COLO668 (cell line): ENCODE results near the gene STPG2.

Source experiments
- DNase-seq: peaks from one replicate; lab custom pipeline; 2025; ENCODE audit not compliant: unreplicated experiment; lab: John Stamatoyannopoulos, UW

Gene STPG2

DNA sequence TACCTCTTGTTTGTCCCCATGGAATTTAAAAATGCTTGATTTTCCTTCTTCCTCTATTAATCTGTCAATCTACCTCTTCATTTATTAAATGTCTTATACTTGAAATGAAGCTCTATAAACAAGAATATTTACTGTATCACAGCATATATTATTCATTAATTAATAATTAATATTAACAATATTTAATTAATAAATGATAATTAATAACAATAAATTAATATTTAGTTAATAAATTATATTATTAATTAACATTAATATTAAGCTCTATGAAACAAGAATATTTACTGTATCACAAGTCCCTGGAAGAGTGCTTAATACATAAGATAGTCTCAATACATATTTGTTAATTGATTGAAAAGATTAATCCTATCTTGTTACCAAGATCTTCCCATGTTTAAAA lies 306.6 kb downstream of the STPG2 start:
- no peak for DNase-seq

GRCh38 chr4:97828646-97829045 lies 314.6 kb downstream of the STPG2 start:
- DNase-seq = no peak

GRCh38 chr4:97819294-97819693 lies 324.0 kb downstream of the STPG2 start:
- no peak for DNase-seq

DNA sequence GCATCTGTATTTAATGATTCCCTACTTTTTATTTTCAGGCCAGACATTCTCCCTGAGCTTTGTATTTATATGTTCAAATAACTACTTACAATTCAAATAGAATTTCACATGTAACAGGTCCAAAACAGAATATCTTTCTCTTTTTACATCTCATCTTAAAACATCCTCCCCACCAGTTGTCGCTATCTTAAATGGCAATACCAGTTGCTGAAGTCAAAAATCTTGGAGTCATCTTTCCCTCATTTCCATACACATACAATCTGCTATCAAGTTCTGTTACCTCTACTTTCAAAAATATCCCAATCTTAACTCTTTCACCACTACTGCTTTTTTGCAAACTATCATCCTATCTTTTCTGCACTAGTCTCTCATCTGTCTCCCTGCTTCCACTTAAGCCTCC lies 330.5 kb downstream of the STPG2 start:
- DNase-seq = no peak

- DNase-seq = no peak
These were observed 356.9 kb downstream of the STPG2 start for GRCh38 chr4:97786306-97786920.

DNA sequence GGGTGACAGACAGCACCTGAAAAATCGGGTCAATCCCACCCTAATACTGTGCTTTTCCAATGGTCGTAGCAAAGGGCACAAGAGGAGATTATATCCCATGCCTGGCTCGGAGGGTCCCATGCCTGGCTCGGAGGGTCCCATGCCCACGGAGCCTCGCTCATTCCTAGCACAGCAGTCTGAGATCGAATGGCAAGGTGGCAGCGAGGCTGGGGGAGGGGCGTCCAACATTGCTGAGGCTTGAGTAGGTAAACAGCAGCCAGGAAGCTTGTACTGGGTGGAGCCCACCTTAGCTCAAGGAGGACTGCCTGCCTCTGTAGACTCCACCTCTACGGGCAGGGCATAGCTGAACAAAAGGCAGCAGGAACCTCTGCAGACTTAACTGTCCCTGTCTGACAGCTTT lies 365.1 kb downstream of the STPG2 start:
- no peak for DNase-seq

- no peak for DNase-seq
These were observed 368.8 kb downstream of the STPG2 start for GRCh38 chr4:97774347-97774989.

GRCh38 chr4:97770222-97770621 lies 373.1 kb downstream of the STPG2 start:
- DNase-seq = no peak

DNA sequence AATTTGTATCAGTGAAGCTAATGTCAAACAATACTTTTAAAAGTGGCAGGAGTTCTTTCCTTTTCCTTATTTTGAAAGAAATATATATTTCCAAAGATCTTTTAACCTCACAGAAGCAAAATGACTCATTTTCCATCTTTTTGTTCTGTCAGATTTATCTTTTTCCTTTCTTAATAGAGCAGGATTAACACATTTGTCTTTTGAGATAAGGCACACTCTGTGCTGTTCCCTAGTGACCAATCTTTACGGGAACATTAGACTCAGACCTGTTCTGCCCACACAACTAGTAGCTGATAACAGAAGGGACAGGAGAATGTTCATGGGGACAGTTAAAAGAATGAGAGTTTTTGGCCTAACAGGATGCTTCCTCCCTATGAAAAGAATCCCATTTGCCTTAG lies 381.2 kb downstream of the STPG2 start:
- no peak for DNase-seq

DNA sequence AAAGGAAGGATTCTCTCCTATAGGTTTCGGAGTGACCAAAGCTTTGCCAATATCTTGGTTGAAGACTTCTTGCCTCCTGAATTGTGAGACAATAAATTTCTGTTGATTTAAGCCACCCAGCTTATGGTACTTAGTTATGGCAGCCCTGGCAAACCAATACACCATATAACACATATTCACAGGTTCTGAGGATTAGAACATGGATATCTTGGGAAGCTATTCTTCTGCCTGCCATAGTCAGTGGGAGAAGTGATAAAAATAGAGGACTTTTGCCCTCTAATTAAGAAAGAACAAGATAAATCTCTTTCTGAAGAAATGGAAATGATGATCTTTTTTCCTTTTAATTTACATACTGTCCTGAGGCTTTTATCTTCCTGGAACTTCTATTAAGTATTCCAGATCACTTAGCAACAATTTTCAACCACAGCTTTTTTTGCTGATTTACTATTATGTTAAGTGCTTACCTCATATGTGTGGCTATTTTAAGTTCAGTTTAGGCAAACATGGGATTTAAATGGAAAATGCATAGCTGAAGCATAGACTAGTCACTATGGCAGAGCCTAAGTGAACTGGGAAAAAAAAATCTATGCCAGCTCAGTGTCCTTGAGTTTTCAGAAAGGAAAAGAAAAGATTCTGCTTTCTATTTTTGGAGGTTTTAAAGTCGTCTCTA lies 381.7 kb downstream of the STPG2 start:
- no peak for DNase-seq

DNA sequence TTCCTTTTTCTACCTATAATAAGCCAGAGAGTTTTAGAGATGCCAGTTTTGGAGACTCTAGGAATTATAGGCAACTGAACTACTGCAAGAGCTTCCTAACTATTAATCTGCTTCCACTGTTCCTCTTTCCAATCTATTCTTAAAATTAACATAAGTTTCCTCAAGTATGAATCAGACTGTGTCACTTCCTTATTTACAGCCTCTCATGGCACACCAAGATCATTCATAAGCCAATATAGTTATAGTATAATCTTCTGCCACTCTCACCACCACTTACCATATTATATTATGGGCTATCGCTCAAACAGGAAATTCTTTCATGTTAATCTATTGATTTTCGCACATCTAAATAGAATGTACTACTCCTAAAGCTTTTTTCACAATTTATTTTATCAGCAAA lies 383.5 kb downstream of the STPG2 start:
- no peak for DNase-seq

GRCh38 chr4:97752599-97752998 lies 390.7 kb downstream of the STPG2 start:
- DNase-seq = no peak

- no peak for DNase-seq
These were observed 395.3 kb downstream of the STPG2 start for GRCh38 chr4:97747945-97748344.

- no peak for DNase-seq
These were observed 422.3 kb downstream of the STPG2 start for GRCh38 chr4:97720869-97721432.

DNA sequence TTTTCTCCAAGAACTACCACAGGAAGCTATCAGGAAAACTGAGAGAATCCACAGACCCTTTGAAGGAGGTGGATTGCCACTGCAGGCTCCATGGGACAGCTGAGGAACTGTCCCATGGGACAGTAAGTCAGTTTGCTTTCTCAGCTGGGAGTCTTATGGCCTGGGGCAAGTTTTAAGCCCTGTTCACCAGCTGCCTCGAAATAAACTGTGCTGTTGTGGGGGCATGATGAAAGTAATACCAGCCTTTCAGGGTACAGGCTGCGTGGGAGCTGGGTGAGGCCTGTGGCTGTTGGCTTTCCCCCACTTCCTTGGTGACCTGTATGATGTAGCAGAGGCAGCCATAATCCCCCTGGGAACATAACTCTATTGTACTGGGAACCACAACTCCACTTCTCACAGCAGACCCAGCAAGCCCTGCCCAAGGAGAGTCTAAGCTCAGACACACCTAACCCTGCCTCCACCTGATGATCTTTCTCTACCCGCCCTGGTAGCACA lies 452.1 kb downstream of the STPG2 start:
- no peak for DNase-seq

- DNase-seq = no peak
These were observed 472.5 kb downstream of the STPG2 start for GRCh38 chr4:97670703-97671269.

DNA sequence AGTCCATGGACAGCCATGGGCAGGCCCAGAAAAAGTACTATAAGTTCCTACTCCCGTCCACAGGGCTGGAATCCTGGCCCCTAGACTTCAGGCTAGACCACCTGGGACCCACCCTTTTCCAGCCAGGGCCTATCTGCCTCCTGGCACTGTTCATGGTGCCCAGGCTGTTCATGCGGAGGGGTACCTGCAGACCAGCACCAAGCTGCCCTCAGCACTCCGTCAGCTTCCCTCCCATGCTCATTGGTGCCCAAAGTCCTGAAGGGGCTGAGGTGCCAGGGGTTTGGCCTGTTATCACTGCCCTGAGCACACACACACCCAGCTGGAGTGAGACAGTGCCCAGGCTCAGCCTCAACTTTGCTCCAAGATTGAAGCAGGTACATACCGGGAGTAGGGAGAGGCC lies 477.7 kb downstream of the STPG2 start:
- no peak for DNase-seq

DNA sequence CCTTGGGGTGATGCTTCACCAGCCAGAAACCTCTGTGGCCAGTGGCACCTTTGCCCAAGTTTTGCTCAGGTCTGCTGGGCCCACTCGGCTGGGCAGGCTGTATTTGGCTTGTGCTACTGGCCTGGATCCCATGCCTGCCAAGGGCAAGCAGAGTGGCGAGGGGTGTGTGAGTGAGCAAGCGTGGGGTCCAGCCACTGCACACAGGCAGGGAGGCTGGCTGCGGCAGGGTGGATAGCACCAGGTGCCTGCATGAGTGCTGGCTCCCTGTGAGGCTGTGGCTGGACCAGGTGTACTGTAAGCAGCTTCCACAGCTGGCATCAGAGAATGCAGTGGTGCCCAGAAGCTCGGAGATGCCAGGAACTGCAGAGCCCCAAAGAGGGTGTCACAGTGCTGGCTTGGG lies 478.5 kb downstream of the STPG2 start:
- DNase-seq = no peak

GRCh38 chr4:97662133-97662532 lies 481.1 kb downstream of the STPG2 start:
- no peak for DNase-seq

DNA sequence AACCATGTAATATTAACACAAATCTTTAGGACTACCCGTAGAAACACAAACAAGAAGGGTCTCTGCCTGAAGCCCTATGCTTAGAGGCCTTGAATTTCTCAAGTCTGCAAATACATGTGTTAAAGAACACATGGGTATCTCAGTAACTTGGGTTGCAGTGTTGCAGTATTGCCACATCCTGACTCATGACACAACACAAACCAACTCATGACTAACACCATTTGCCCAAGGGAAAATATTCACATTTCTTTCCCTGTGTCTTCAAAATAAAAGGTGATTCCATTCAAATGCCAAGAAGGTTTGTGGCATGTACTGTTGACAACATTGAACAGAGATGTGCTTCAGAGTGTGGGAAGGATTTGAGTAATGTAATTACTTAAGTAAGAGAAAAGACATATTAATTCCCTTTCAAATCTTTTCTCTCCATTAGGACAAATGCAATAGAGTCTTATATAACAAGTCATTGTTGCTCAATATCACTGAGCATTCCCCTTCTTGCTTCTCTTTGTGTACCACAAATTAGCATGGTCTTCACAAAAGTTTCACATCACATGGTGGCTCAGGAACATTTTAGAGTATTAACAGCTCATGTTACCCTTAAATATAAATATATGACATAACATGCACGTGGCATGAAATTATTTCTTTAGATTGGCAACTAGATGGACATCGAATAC lies 487.1 kb downstream of the STPG2 start:
- no peak for DNase-seq

- no peak for DNase-seq
These were observed 489.6 kb downstream of the STPG2 start for GRCh38 chr4:97653701-97654100.
